GM12878 (cell line): ENCODE measurements around the gene FAM229B. TPM values are rescaled to one million over a fixed set of nuclear protein-coding genes. Genes with fewer than 3 reads are reported as not detected.

Experiments used
- ATAC-seq: fragments of 200-7000 bp; cut with Tn5 transposase; 3 replicates; pipeline ENCODE4 v1.9.1; 2020; ENCODE audit warnings: mild to moderate bottlenecking, moderate library complexity
- BruUV-seq: library from RNA; stranded (reverse); fragments of 400-500 nt; replicated peaks from 2 replicates; lab custom pipeline; 2021; lab: Mats Ljungman, UMichigan
- CTCF ChIA-PET: fragments of 300-600 bp; sonication (Branson Sonifier 250); formaldehyde crosslinking; extraction: SDS; loops from one replicate; lab custom pipeline; 2021; ENCODE audit warnings: inconsistent platforms; lab: Yijun Ruan, JAX
- POLR2A ChIA-PET: fragments of 350-600 bp; formaldehyde crosslinking; extraction: SDS; loops from one replicate; lab custom pipeline; 2021; ENCODE audit warnings: inconsistent platforms; lab: Charles Lee
- RAD21 ChIA-PET: fragments of 300-600 bp; sonication (Branson Sonifier 250); formaldehyde crosslinking; loops from one replicate; lab custom pipeline; 2023; ENCODE audit warnings: antibody characterized with exemption; ENCODE audit not compliant: unreplicated experiment; lab: Charles Lee
- SMC1A ChIA-PET: fragments of 300-600 bp; sonication (Branson Sonifier 250); formaldehyde crosslinking; loops from one replicate; lab custom pipeline; 2023; ENCODE audit not compliant: unreplicated experiment, uncharacterized antibody; lab: Charles Lee
- DNase-seq: peaks from one replicate; pipeline ENCODE4 v3.0.0-alpha.2; 2011; ENCODE audit warnings: low read depth, low spot score
- FAIRE-seq: peaks from 3 replicates; lab custom pipeline; 2011; peaks lifted over from hg19 to GRCh38; lab: Jason Lieb, UNC
- H2AFZ ChIP-seq: 2 replicates; pipeline ENCODE4 v1.6.0; 2011; ENCODE audit warnings: low read depth, low read length, control low read depth; ENCODE audit not compliant: control insufficient read depth
- H3K27ac ChIP-seq: 2 replicates; pipeline ENCODE4 v1.5.1; 2011; ENCODE audit warnings: control low read depth; ENCODE audit not compliant: control insufficient read depth, insufficient read depth
- H3K27me3 ChIP-seq, 2 experiments: replicated peaks in 1 of 2; 2 replicates each; pipeline versions ENCODE4 v1.6.0 to v1.6.1; 2011; ENCODE audit warnings: low read length in 1 of 2; ENCODE audit not compliant: control insufficient read depth in 2 of 2, insufficient read depth in 2 of 2
- H3K36me3 ChIP-seq, 2 experiments: 2 replicates each; pipeline ENCODE4 v1.5.1; 2011; ENCODE audit warnings: low read length in 1 of 2; ENCODE audit not compliant: control insufficient read depth in 2 of 2, insufficient read depth in 2 of 2
- H3K4me1 ChIP-seq: 2 replicates; pipeline ENCODE4 v1.6.1; 2011; ENCODE audit warnings: mild to moderate bottlenecking, low read length, moderate library complexity, mixed read lengths; ENCODE audit not compliant: control insufficient read depth, insufficient read depth
- H3K4me2 ChIP-seq: 2 replicates; pipeline ENCODE4 v1.6.0; 2011; ENCODE audit warnings: control low read depth; ENCODE audit not compliant: control insufficient read depth, insufficient read depth
- H3K4me3 ChIP-seq: fragments of 200-600 bp; sonication (generic); 2 replicates; pipeline ENCODE4 v1.5.1; 2016
- H3K79me2 ChIP-seq: 2 replicates; pipeline ENCODE4 v1.6.0; 2011; ENCODE audit warnings: low read length; ENCODE audit not compliant: control insufficient read depth, insufficient read depth
- H3K9ac ChIP-seq: 2 replicates; pipeline ENCODE4 v1.8.0; 2011; ENCODE audit warnings: low read length, control low read depth, mixed read lengths; ENCODE audit not compliant: control insufficient read depth, insufficient read depth
- H3K9me3 ChIP-seq: replicated peaks from 3 replicates; pipeline ENCODE4 v1.5.1; 2011; ENCODE audit warnings: mild to moderate bottlenecking, low read length; ENCODE audit not compliant: control insufficient read depth, insufficient read depth
- H4K20me1 ChIP-seq: 2 replicates; pipeline ENCODE4 v1.6.0; 2011; ENCODE audit not compliant: control insufficient read depth, insufficient read depth
- BMI1 ChIP-seq: fragments of 450-650 bp; IDR thresholded peaks from 2 replicates; pipeline ENCODE4 v1.6.1; 2016; ENCODE audit warnings: mild to moderate bottlenecking, moderate library complexity, borderline replicate concordance
- GATAD2B ChIP-seq: fragments of 450-650 bp; conservative IDR thresholded peaks from 2 replicates; pipeline ENCODE4 v1.6.1; 2017; ENCODE audit warnings: low read depth, mild to moderate bottlenecking, moderate library complexity
- MEF2B ChIP-seq: fragments of 450-650 bp; IDR thresholded peaks from 2 replicates; pipeline ENCODE4 v1.6.1; 2018; ENCODE audit warnings: mild to moderate bottlenecking, moderate library complexity; ENCODE audit not compliant: partially characterized antibody, poor library complexity, severe bottlenecking
- NBN ChIP-seq: fragments of 450-650 bp; IDR thresholded peaks from 2 replicates; pipeline ENCODE4 v1.6.1; 2016
- STAT3 ChIP-seq: IDR thresholded peaks from 2 replicates; pipeline ENCODE4 v1.6.1; 2011; ENCODE audit warnings: low read depth, low read length, improper control_type of control experiment
- ZNF217 ChIP-seq: fragments of 450-650 bp; IDR thresholded peaks from 2 replicates; pipeline ENCODE4 v1.6.1; 2017; ENCODE audit warnings: antibody characterized with exemption, mild to moderate bottlenecking
- WGBS: methylation state at CpG from one replicate; pipeline ENCODE4 v1.1.6; 2016; ENCODE audit warnings: low lambda C conversion rate; ENCODE audit not compliant: insufficient replicate concordance, insufficient coverage; ENCODE audit errors: missing lambda C conversion rate; 5-methylcytosine and 5-hydroxymethylcytosine counted together
- in situ Hi-C: fragments of 300-500 bp; cut with MboI; formaldehyde crosslinking; loops from 9 replicates; pipeline ENCODE4 v1.14.3; 2018; ENCODE audit warnings: mixed read lengths
- intact Hi-C: fragments of 100-400 bp; cut with micrococcal nuclease; formaldehyde crosslinking; loops from one replicate; pipeline ENCODE4 v1.14.2; 2022; ENCODE audit not compliant: unreplicated experiment
- polyA plus RNA-seq, 11 experiments: library from polyadenylated mRNA; depleted of rRNA in 4 of 11; unstranded in 6 of 11; stranded (reverse) in 5 of 11; fragments of >200 nt; fragmentation: Nextera tagmentation in 4 of 11; fragmentation: Illumina TruSeq in 1 of 11; extraction: Ambion mirVana in 4 of 11; extraction: Trizol in 1 of 11; gene quantifications; 1 replicate in 1 of 11; 2 replicates in 10 of 11; pipeline versions ENCODE4 v1.2.1 to v1.2.3, GENCODE V29; 2011 to 2016; ENCODE audit warnings: inconsistent platforms in 2 of 11, missing spikeins in 2 of 11, low read depth in 1 of 11
- total RNA-seq, 4 experiments: library from RNA; depleted of rRNA in 3 of 4; stranded (reverse); fragments of >200 nt in 3 of 4; fragmentation: Illumina TruSeq in 1 of 4; extraction: Trizol in 1 of 4; gene quantifications; 2 replicates each; pipeline versions ENCODE4 v1.2.1 to v1.2.3, GENCODE V29; 2013 to 2021
- TF ChIP-seq, protein P1 (sequence below): IDR thresholded peaks from 2 replicates; pipeline ENCODE4 v1.6.1; 2011; ENCODE audit warnings: low read depth, low read length, improper control_type of control experiment, borderline replicate concordance
- TF ChIP-seq, protein P2 (sequence below): IDR thresholded peaks from 2 replicates; pipeline ENCODE4 v1.6.1; 2012; ENCODE audit warnings: low read depth, low read length, improper control_type of control experiment
- TF ChIP-seq, protein P3 (sequence below): fragments of 450-650 bp; IDR thresholded peaks from 2 replicates; pipeline ENCODE4 v1.6.1; 2016; ENCODE audit warnings: mild to moderate bottlenecking

FAM229B gene
- total and polyA plus RNA-seq, 10 of the 15 experiments (the other 5 are each of a cell fraction or from before 2014, with no cell fraction given), result 0.82 to 5.7 (median 3.1) TPM

DNA sequence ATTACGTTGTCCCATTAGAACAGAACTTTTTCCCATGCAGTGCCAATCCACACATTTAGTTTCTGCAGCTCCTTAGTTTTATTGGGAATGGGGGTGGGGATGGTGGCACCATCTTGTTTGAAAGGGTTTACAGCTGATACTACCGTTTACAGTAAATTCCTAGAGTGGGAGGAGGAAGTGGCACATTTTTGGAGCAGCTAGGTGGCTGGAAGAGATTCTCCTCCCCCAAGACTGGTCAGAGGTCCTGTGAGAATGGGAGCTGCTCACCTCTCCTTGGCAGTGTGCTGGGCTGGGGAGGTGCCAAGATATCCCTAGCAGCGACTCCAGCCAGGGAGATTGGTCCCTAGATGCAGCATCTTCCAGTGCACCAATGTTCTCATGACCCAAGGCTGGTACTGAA is 45.9 kb upstream of the FAM229B start:
- FAIRE-seq, result no peak
- intact Hi-C loops (loop anchor here (5.0 kb wide), 4 partner anchors 264 to 674 kb away; no protein-coding TSS in a partner anchor), in situ Hi-C loops (no loop called here)
- Histone ChIP-seq H3K27me3 (no peaks in the 10 kb centered on the region), H3K9ac (no peak overlapping the region), H3K4me2 (no peak overlapping the region), H3K79me2 (no peaks in the 10 kb centered on the region), H3K27ac (no peak overlapping the region), H3K9me3 (no peaks in the 10 kb centered on the region), H3K4me1 (no peaks in the 10 kb centered on the region), H2AFZ (no peak overlapping the region), H4K20me1 (no peaks in the 10 kb centered on the region), H3K4me3 (no peak overlapping the region), H3K36me3 (no peaks in the 10 kb centered on the region)
- DNase-seq, result no peak
- RAD21 ChIA-PET, result interaction anchor here (0.7 to 3.4 kb wide), 12 partner anchors 9 to 1030 kb away, joined by 3 to 40 read pairs (median 6); a partner anchor contains a TSS
- POLR2A ChIA-PET, result interaction anchor here (1.1 kb wide), 1 partner anchor 332 kb away, joined by 4 read pairs; no protein-coding TSS in a partner anchor
- WGBS, result 67% methylated on average over 3 of the region's 3 CpGs
- CTCF ChIA-PET, result interaction anchor here (0.7 to 9.4 kb wide), 27 partner anchors 9 to 984 kb away, joined by 3 to 96 read pairs (median 4); a partner anchor contains a TSS
- TF ChIP-seq, protein P1, sequence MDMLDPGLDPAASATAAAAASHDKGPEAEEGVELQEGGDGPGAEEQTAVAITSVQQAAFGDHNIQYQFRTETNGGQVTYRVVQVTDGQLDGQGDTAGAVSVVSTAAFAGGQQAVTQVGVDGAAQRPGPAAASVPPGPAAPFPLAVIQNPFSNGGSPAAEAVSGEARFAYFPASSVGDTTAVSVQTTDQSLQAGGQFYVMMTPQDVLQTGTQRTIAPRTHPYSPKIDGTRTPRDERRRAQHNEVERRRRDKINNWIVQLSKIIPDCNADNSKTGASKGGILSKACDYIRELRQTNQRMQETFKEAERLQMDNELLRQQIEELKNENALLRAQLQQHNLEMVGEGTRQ, result no peak
- no peak for TF ChIP-seq ZNF217
- no peak for TF ChIP-seq GATAD2B
- TF ChIP-seq, protein P2, sequence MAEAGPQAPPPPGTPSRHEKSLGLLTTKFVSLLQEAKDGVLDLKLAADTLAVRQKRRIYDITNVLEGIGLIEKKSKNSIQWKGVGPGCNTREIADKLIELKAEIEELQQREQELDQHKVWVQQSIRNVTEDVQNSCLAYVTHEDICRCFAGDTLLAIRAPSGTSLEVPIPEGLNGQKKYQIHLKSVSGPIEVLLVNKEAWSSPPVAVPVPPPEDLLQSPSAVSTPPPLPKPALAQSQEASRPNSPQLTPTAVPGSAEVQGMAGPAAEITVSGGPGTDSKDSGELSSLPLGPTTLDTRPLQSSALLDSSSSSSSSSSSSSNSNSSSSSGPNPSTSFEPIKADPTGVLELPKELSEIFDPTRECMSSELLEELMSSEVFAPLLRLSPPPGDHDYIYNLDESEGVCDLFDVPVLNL, result no peak
- TF ChIP-seq MEF2B, result no peak
- TF ChIP-seq NBN, result no peak
- no peak for TF ChIP-seq STAT3
- TF ChIP-seq BMI1, result no peak
- TF ChIP-seq, protein P3, sequence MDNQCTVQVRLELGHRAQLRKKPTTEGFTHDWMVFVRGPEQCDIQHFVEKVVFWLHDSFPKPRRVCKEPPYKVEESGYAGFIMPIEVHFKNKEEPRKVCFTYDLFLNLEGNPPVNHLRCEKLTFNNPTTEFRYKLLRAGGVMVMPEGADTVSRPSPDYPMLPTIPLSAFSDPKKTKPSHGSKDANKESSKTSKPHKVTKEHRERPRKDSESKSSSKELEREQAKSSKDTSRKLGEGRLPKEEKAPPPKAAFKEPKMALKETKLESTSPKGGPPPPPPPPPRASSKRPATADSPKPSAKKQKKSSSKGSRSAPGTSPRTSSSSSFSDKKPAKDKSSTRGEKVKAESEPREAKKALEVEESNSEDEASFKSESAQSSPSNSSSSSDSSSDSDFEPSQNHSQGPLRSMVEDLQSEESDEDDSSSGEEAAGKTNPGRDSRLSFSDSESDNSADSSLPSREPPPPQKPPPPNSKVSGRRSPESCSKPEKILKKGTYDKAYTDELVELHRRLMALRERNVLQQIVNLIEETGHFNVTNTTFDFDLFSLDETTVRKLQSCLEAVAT, result no peak
- no peak for ATAC-seq
- SMC1A ChIA-PET, result interaction anchor here (0.7 to 6.6 kb wide), 14 partner anchors 8 to 782 kb away, joined by 3 to 54 read pairs (median 4); partner anchors contain the start of genes FAM229B and TUBE1
- BruUV-seq, result no TSS peak
